KMS-11 (cell line): ENCODE data around the gene TGOLN2.
A peak's percentile ranks its signal among the peaks of the same experiment; 100 is the strongest.
"Not testable (repeated sequence)": the region's sequence is repeated elsewhere in the genome, so short reads cannot be mapped to it uniquely, and the experiment has no call there.

Source experiments
- H2AFZ ChIP-seq: fragments of 200-600 bp; sonication (generic); 2 replicates; pipeline ENCODE4 v1.6.1; 2016; ENCODE audit warnings: antibody characterized with exemption, mixed run types, low read depth
- H3K27ac ChIP-seq: fragments of 200-600 bp; sonication (generic); 2 replicates; pipeline ENCODE4 v1.6.1; 2016; ENCODE audit warnings: mild to moderate bottlenecking, mixed run types
- H3K27me3 ChIP-seq: fragments of 200-600 bp; sonication (generic); 2 replicates; pipeline ENCODE4 v1.6.1; 2017; ENCODE audit warnings: mild to moderate bottlenecking, low read depth, mixed run types, moderate library complexity; ENCODE audit not compliant: insufficient read depth
- H3K36me3 ChIP-seq: fragments of 200-600 bp; sonication (generic); 2 replicates; pipeline ENCODE4 v1.6.1; 2017; ENCODE audit warnings: mild to moderate bottlenecking, mixed run types; ENCODE audit not compliant: insufficient read depth
- H3K4me1 ChIP-seq: fragments of 200-600 bp; sonication (generic); 2 replicates; pipeline ENCODE4 v1.6.1; 2016; ENCODE audit warnings: mild to moderate bottlenecking, low read depth, mixed run types; ENCODE audit not compliant: poor library complexity, severe bottlenecking
- H3K4me2 ChIP-seq: fragments of 200-600 bp; sonication (generic); 2 replicates; pipeline ENCODE4 v1.7.0; 2016; ENCODE audit warnings: mild to moderate bottlenecking, mixed run types
- H3K4me3 ChIP-seq: fragments of 200-600 bp; sonication (generic); IDR thresholded peaks from 2 replicates; pipeline ENCODE4 v1.6.1; 2017; ENCODE audit warnings: low read depth, low read length, mixed read lengths; ENCODE audit not compliant: insufficient read depth
- H3K79me2 ChIP-seq: fragments of 200-600 bp; sonication (generic); 2 replicates; pipeline ENCODE4 v1.6.1; 2016; ENCODE audit warnings: low read depth, mixed run types; ENCODE audit not compliant: insufficient read depth
- H3K9ac ChIP-seq: fragments of 200-600 bp; sonication (generic); 2 replicates; pipeline ENCODE4 v1.6.1; 2016; ENCODE audit warnings: mild to moderate bottlenecking, mixed run types
- H4K20me1 ChIP-seq: fragments of 200-600 bp; sonication (generic); 2 replicates; pipeline ENCODE4 v1.6.1; 2016; ENCODE audit warnings: mild to moderate bottlenecking, mixed run types; ENCODE audit not compliant: insufficient read depth
- CTCF ChIP-seq: fragments of 200-600 bp; sonication (generic); conservative IDR thresholded peaks from 2 replicates; pipeline ENCODE4 v1.6.1; 2017; ENCODE audit warnings: low read depth, mild to moderate bottlenecking, antibody characterized with exemption, low read length, moderate library complexity, mixed read lengths

The TGOLN2 gene

GRCh38 chr2:85353876-85354285, 26.1 kb upstream of the TGOLN2 start:
- peaks cover 26% of the 10 kb centered on the region for H3K79me2 ChIP-seq
- H4K20me1 ChIP-seq, result no peaks in the 10 kb centered on the region
- no peaks in the 10 kb centered on the region; the same call in 1 of the 2 replicates for H3K36me3 ChIP-seq
- H3K4me2 ChIP-seq, result peak overlapping the region; percentile 75
- peak overlapping the region; percentile 79 for H3K4me3 ChIP-seq
- peak overlapping the region; percentile 53 for H3K27ac ChIP-seq
- H3K4me1 ChIP-seq, result peaks cover 18% of the 10 kb centered on the region
- peak overlapping the region; percentile 78 for H2AFZ ChIP-seq
- no peak for TF ChIP-seq CTCF
- H3K9ac ChIP-seq, result peak overlapping the region; percentile 75; the same call in 1 of the 2 replicates
- no peaks in the 10 kb centered on the region for H3K27me3 ChIP-seq

- no peak overlapping the region for H3K4me2 ChIP-seq
- peaks cover 3% of the 10 kb centered on the region for H3K79me2 ChIP-seq
- TF ChIP-seq CTCF, result no peak
- no peak overlapping the region for H3K4me3 ChIP-seq
- H4K20me1 ChIP-seq, result no peaks in the 10 kb centered on the region
- H3K4me1 ChIP-seq, result peaks cover 2% of the 10 kb centered on the region
- no peaks in the 10 kb centered on the region for H3K27me3 ChIP-seq
- no peak overlapping the region for H2AFZ ChIP-seq
- no peak overlapping the region for H3K27ac ChIP-seq
- H3K36me3 ChIP-seq, result no peaks in the 10 kb centered on the region; the same call in 1 of the 2 replicates
- H3K9ac ChIP-seq, result no peak overlapping the region
These were observed 19.8 kb upstream of the TGOLN2 start for GRCh38 chr2:85347599-85347998.

- no peak for TF ChIP-seq CTCF
- Histone ChIP-seq H3K4me2 (no peak overlapping the region), H2AFZ (no peak overlapping the region), H3K79me2 (no peaks in the 10 kb centered on the region), H3K9ac (no peak overlapping the region), H3K4me3 (no peak overlapping the region), H4K20me1 (no peaks in the 10 kb centered on the region), H3K36me3 (no peaks in the 10 kb centered on the region), H3K4me1 (no peaks in the 10 kb centered on the region), H3K27ac (no peak overlapping the region), H3K27me3 (no peaks in the 10 kb centered on the region)
These were observed 16.7 kb upstream of the TGOLN2 start for GRCh38 chr2:85344356-85344954.

GRCh38 chr2:85343207-85343895, 15.6 kb upstream of the TGOLN2 start:
- H3K9ac ChIP-seq, H3K4me2 ChIP-seq, H3K27me3 ChIP-seq, H2AFZ ChIP-seq, H3K79me2 ChIP-seq, H3K27ac ChIP-seq, H3K36me3 ChIP-seq, H4K20me1 ChIP-seq, H3K4me3 ChIP-seq, H3K4me1 ChIP-seq: not testable (repeated sequence)

GRCh38 chr2:85342156-85342555, 14.4 kb upstream of the TGOLN2 start:
- H3K27ac ChIP-seq, result no peak overlapping the region
- H3K27me3 ChIP-seq, result no peaks in the 10 kb centered on the region
- H3K4me3 ChIP-seq, result no peak overlapping the region
- H3K4me2 ChIP-seq, result no peak overlapping the region
- H2AFZ ChIP-seq, result no peak overlapping the region
- no peak for TF ChIP-seq CTCF
- no peaks in the 10 kb centered on the region for H3K4me1 ChIP-seq
- H3K79me2 ChIP-seq, result no peaks in the 10 kb centered on the region
- no peaks in the 10 kb centered on the region for H4K20me1 ChIP-seq
- no peaks in the 10 kb centered on the region for H3K36me3 ChIP-seq
- H3K9ac ChIP-seq, result no peak overlapping the region
